ENCODE results near the gene CMPK2.
"Not testable (repeated sequence)": the region's sequence is repeated elsewhere in the genome, so short reads cannot be mapped to it uniquely, and the experiment has no call there.

CMPK2 gene

DNA sequence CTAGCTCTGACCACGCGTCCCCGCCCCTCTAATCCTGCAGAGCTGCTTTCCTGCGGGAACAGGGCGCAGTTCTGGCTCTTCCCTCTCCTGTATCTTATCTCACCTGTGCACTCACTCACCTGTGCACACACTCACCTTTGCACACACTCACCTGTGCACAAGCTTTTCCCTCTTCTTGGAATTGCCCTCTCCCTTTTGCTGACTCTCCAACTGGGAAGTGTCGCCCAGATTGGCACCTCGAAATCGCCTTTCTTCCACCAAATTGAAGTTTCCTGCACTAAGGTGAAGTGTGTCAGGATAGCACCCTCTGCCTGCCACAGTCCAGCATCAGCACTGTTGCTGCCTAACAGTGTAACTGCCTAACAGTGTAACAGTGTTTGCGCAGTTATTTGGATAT, 566 bp upstream of the CMPK2 start:
- H3K4me3 ChIP-seq (ENCODE audit: low read length): peak overlapping the region; percentile 82; the same call in 1 of the 2 replicates
- no peak for TF ChIP-seq ZNF274 (IDR thresholded peaks at IDR 0.05; ENCODE audit: low read depth, low read length)

DNA sequence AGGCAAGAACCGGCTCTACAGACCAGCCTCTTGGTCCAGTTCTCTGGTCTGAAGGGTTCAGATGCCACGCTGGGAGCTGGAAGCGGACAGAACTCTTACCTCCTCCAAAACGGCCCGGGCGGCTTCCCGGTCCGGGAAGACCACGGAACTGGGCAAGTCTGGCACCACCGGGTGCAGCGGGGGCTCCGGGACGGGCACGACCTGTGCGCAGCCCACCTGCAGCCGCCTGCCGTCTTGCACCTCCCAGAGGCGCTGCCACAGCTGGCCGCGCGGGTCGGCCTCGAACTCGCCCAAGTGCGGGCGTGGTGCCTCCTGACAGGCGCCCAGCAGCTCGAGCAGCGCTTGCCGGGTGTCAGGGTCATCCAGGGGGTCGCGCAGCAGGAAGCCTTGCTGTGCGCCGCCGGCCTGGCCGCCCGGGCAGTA, 773 bp downstream of the CMPK2 start:
- no peak for TF ChIP-seq ZNF274 (IDR thresholded peaks at IDR 0.05; ENCODE audit: low read depth, low read length)
- peak overlapping the region; percentile 82; the same call in 1 of the 2 replicates for H3K4me3 ChIP-seq (ENCODE audit: low read length)

DNA sequence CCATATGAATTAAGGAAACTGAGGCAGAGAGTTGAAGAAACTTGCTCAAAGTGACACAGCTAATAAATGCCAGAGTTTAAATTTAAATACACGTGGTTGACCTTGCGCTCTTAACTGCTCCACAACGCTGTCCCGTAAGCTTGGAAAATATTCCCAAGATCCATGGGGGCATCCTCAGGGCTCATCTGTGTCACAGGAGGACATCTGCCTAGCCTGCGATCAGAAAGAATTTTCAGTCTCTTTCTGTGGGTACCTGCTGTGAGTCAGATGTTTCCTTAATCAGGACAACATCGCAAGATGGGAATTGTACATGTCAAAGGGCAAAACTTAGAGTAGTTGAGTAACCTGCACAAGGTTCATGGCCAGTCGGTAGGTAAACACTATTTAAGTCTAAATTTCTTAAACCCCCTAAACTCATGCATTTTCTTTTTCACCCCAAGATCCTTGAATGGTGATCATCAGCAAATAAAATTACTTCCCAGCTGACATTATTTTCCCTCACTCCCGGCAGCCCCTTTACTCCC, 1.4 kb downstream of the CMPK2 start:
- H3K4me3 ChIP-seq (ENCODE audit: low read length): peak overlapping the region; percentile 82; the same call in 1 of the 2 replicates
- no peak for TF ChIP-seq ZNF274 (IDR thresholded peaks at IDR 0.05; ENCODE audit: low read depth, low read length)

DNA sequence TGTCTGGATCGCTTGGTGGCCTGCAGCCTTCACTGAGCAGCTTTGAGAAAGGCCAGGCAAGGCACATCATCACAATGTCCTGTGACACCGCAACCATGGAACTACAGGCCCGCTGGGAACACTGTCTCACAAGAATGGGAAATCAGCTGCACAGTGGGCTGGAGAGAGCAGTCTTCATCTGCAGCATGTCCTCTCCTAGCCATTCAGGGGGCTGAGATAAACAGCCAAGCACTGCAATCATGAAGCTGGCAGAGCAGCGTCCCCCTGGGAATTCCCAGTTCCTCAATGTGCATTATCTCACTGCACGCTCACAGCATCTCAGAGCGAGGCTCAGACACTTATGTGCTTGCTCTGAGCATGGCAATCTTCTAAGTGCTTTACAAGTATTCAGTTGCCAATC, 1.9 kb downstream of the CMPK2 start:
- no peak overlapping the region; the same call in 1 of the 2 replicates for H3K4me3 ChIP-seq (ENCODE audit: low read length)

DNA sequence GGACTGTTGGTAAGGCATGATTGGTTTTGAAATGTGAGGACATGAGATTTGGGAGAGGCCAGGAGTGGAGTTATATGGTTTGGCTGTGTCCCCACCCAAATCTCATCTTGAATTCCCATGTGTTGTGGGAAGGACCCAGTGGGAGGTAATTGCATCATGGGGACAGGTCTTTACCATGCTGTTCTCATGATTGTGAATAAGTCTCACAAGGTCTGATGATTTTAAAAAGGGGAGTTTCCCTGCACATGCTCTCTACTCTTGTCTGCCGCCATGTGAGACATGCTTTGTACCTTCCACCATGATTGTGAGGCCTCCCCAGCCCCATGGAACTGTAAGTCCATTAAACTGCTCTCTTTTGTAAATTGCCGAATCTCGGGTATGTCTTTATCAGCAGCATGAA, 5.4 kb downstream of the CMPK2 start:
- TF ChIP-seq ZNF274 (IDR thresholded peaks at IDR 0.05; ENCODE audit: low read depth, low read length): no peak
- H3K4me3 ChIP-seq (ENCODE audit: low read length): no peak overlapping the region

More for the DNA sequence above, 1.9 kb downstream of the CMPK2 start:
- no peak for TF ChIP-seq ZNF274 (IDR thresholded peaks at IDR 0.05; ENCODE audit: low read depth, low read length)

DNA sequence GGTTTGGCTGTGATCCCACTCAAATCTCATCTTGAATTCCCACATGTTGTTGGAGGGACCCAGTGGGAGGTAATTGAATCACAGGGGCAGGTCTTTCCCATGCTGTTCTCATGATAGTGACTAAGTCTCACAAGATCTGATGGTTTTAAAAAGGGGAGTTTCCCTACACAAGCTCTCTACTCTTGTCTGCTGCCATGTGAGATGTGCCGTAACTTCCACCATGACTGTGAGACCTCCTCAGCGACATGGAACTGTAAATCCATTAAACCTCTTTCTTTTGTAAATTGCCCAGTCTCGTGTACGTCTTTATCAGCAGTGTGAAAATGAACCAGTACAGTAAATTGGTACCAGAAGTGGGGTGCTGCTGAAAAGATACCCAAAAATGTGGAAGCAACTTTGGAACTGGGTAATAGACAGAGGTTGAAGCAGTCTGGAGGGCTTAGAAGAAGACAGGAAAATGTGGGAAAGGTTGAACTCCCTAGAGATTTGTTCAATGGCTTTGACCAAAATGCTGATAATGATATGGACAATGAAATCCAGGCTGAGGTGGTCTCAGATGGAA, 7.2 kb downstream of the CMPK2 start:
- not testable (repeated sequence) for H3K4me3 ChIP-seq (ENCODE audit: low read length)

DNA sequence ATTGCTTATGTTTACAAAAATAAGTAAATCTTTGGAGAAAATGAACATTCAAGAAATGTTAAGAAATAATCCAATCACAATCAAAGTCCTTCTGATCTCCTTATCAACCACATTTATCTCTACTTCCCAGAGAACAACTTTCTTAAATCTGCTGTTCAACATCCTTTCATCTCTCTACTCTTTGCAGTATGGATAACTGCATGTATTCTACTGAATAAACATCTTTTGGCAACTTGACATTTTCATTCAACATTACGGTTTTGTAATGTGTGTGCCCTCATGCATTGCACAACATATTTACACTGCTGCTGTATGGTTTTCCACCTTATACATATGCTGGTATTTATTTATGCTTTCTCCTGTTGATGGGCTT, 9.2 kb downstream of the CMPK2 start:
- no peak overlapping the region for H3K4me3 ChIP-seq (ENCODE audit: low read length)
- no peak for TF ChIP-seq ZNF274 (IDR thresholded peaks at IDR 0.05; ENCODE audit: low read depth, low read length)

DNA sequence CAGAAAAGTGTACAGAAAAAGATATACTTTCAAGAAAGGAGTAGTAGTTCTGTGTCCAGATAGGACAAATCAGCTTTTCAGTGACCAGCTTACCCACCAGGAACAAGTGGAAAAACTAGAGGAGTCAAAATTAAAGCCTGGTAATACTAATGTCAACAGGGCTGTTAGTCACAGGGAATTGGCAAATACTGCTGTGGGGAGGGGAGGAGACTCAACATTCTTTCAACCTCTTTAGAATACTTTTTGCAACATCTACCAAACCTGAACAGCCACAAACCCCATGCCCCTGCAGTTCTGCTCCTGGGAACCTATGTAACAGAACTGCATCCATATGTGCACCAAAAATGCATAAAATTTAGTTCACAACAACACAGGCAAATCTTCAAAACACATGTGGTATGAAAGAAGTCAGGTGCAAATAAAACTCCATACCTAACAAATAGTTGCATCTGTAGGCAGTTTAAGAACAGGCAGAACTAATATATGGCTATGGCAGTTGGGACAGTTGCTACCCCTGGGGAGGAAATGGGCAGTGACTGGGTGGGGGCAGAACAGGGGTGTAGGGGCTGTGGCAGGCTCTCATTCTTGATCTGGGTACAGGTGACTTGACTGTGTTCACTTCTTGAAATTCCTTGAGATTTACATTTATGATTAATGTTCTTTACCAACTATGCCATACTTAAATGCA, 9.7 kb downstream of the CMPK2 start:
- no peak overlapping the region for H3K4me3 ChIP-seq (ENCODE audit: low read length)
- TF ChIP-seq ZNF274 (IDR thresholded peaks at IDR 0.05; ENCODE audit: low read depth, low read length): no peak

DNA sequence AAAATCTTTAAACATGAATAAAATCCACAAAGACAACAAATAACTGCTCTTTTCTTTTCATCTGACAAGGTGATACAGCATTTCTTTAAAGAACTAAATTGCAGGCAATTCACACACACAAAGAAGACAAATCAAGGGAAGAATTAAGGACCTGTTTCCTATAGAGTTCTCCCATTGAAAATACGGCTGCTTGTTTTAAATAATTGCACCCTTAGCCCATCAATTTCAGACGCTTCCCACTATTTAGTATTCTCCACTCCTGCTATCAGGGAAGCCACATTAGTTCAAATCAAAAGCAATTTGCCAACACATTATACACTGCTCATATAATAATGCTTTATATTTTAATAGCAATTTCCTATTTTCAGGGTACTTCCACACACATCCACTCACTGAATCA, 11.3 kb downstream of the CMPK2 start:
- H3K4me3 ChIP-seq (ENCODE audit: low read length): no peak overlapping the region
- TF ChIP-seq ZNF274 (IDR thresholded peaks at IDR 0.05; ENCODE audit: low read depth, low read length): no peak

DNA sequence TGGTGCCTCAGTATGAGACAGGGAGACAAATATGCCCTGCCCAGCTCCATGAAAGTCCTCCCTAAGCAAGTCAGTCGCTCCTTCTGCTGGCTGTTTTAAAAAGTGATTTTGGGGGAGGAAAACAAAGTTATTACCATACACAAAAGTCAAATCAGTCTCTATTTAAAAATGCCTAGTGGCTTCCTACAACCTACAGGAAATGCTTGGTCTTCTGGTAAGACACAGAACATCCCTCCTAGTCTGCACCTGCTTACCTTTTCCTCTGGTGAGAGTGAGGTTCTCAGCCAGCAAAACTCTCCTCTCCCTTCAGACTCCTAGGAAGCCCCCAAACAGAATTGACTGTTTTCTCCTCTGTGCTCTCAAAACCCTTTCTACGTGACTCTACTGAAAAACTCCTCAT, 13.5 kb downstream of the CMPK2 start:
- H3K4me3 ChIP-seq (ENCODE audit: low read length): no peak overlapping the region
- no peak for TF ChIP-seq ZNF274 (IDR thresholded peaks at IDR 0.05; ENCODE audit: low read depth, low read length)

DNA sequence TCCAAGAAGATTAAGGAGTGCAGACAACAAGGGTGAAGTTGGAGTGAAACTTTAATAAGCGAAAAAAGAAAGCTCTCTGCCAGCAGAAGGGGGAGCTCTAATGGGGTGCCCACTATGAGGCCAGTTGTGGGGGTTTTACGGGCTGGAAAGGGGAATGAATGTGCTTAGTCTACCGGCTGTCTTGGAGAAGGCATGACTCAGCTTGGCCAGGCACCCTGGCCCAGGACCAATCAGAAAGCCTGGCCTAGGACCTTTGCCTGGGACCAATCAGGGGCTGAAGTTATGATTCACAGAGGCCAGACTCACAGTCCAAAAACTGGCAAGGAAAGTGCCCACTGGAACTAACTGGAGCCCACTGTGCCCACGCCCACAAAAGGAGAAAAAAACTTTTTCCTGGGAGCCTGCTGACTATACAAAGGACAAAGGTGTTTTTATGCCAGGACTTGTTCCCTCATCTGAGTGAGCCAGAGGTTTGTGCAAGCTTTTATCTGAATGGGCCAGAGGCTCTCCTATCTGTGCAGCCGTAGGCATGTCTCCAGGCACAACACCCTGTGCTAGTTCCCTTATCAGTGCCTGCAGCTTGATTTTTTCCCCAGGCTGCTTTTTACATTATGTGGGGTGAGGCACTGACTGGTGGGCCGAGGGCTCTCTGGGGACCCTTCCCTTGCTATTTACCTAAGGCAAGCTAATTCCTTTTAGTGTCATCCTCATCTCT, 18.6 kb downstream of the CMPK2 start:
- no peak for TF ChIP-seq ZNF274 (IDR thresholded peaks at IDR 0.05; ENCODE audit: low read depth, low read length)
- H3K4me3 ChIP-seq (ENCODE audit: low read length): no peak overlapping the region

DNA sequence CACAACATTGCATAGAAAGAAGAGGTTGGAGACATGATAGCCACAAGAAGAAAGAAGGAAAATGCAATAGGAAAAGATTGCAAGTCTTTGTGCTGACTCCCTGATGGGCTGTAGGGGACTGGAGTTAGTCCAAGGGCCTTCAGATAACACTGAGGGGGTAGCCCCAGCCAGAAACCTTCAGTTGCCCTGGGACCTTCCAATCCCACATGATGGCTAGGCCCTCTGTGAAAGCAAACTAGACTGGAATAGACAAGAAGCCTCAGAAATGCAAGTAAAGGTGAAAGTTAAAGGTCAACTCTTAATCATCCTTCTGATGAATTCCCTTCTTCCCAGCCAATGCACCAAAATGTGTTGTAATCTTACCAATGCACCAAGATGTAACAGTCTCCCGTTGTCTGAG, 19.2 kb downstream of the CMPK2 start:
- TF ChIP-seq ZNF274 (IDR thresholded peaks at IDR 0.05; ENCODE audit: low read depth, low read length): no peak
- no peak overlapping the region for H3K4me3 ChIP-seq (ENCODE audit: low read length)

DNA sequence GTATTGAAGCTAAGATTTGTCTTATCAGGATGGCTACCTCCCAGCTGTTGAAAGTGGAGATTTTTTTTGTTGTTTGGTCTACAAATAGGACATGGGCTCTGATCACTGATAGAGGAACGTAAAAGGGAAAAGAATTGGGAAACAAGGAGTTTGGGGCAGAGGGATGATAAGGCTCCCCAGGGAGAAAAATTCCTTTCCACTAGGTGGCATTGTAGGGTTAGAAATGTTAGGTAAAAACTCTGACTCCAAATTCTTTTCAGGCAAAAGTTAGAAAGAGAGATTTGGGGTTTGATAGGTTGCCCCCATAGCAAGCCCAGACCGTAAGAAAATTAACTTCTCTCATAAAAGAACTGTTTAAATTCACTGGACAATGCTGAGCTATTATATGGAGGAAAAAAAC, 19.8 kb downstream of the CMPK2 start:
- no peak for TF ChIP-seq ZNF274 (IDR thresholded peaks at IDR 0.05; ENCODE audit: low read depth, low read length)

DNA sequence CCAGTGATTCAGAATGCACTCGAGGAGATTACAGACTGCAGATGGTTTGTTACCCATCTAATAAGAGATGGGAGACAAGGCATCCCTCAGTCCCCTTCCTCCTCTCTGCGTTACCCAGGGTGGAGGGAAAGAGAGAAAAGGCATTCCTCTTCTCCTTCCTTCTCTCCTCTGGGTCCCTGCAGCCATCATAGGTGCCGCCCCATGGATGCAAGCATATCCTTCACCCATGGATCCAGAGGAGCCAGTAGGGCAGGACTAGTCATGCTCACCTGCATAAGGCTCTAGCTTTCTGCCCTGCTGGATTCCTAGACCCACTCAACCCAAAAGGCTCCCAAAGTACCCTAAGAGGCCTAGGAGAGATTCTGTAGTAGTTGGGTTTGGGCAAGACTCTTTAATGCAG, 20.4 kb downstream of the CMPK2 start:
- no peak for TF ChIP-seq ZNF274 (IDR thresholded peaks at IDR 0.05; ENCODE audit: low read depth, low read length)
- no peak overlapping the region for H3K4me3 ChIP-seq (ENCODE audit: low read length)

More for the DNA sequence above, 19.8 kb downstream of the CMPK2 start:
- H3K4me3 ChIP-seq (ENCODE audit: low read length): no peak overlapping the region

All from GM08714 (cell line).